Measurements from ENCODE around the gene CPED1.
A peak's percentile ranks its signal among the peaks of the same experiment; 100 is the strongest.
"Not testable (repeated sequence)": the region's sequence is repeated elsewhere in the genome, so short reads cannot be mapped to it uniquely, and the experiment has no call there.

The CPED1 gene

GRCh38 chr7:120996988-120997345, 8.5 kb downstream of the CPED1 start:
- DNase-seq (ENCODE audit: low spot score) = peak; percentile 59

- DNase-seq (ENCODE audit: low spot score) = no peak
Measured at GRCh38 chr7:120997882-120998474, 9.5 kb downstream of the CPED1 start.

- no peak for DNase-seq (ENCODE audit: low spot score)
Measured at GRCh38 chr7:120998520-120998919, 10.0 kb downstream of the CPED1 start.

- no peak for DNase-seq (ENCODE audit: low spot score)
Measured at GRCh38 chr7:120998996-120999565, 10.6 kb downstream of the CPED1 start.

- DNase-seq (ENCODE audit: low spot score) = no peak
Measured at GRCh38 chr7:121000081-121000983, 11.8 kb downstream of the CPED1 start.

- DNase-seq (ENCODE audit: low spot score) = no peak
Measured at GRCh38 chr7:121001234-121001906, 12.9 kb downstream of the CPED1 start.

GRCh38 chr7:121002048-121002756, 13.7 kb downstream of the CPED1 start:
- no peak for DNase-seq (ENCODE audit: low spot score)

GRCh38 chr7:121002757-121003200, 14.3 kb downstream of the CPED1 start:
- no peak for DNase-seq (ENCODE audit: low spot score)

- no peak for DNase-seq (ENCODE audit: low spot score)
Measured at GRCh38 chr7:121003986-121004685, 15.6 kb downstream of the CPED1 start.

- not testable (repeated sequence) for DNase-seq (ENCODE audit: low spot score)
Measured at GRCh38 chr7:121005058-121005457, 16.5 kb downstream of the CPED1 start.

- DNase-seq (ENCODE audit: low spot score) = no peak
Measured at GRCh38 chr7:121005996-121006584, 17.6 kb downstream of the CPED1 start.

- DNase-seq (ENCODE audit: low spot score) = no peak
Measured at GRCh38 chr7:121006711-121007315, 18.3 kb downstream of the CPED1 start.

- DNase-seq (ENCODE audit: low spot score) = no peak
Measured at GRCh38 chr7:121008816-121009215, 20.3 kb downstream of the CPED1 start.

- DNase-seq (ENCODE audit: low spot score) = no peak
Measured at GRCh38 chr7:121011401-121011800, 22.9 kb downstream of the CPED1 start.

- DNase-seq (ENCODE audit: low spot score) = no peak
Measured at GRCh38 chr7:121012170-121012874, 23.8 kb downstream of the CPED1 start.

- DNase-seq (ENCODE audit: low spot score) = no peak
Measured at GRCh38 chr7:121012919-121013318, 24.4 kb downstream of the CPED1 start.

GRCh38 chr7:121015560-121015959, 27.0 kb downstream of the CPED1 start:
- no peak for DNase-seq (ENCODE audit: low spot score)

- no peak for DNase-seq (ENCODE audit: low spot score)
Measured at GRCh38 chr7:121016966-121017365, 28.5 kb downstream of the CPED1 start.

GRCh38 chr7:121017586-121017985, 29.1 kb downstream of the CPED1 start:
- no peak for DNase-seq (ENCODE audit: low spot score)

- DNase-seq (ENCODE audit: low spot score) = no peak
Measured at GRCh38 chr7:121019018-121019417, 30.5 kb downstream of the CPED1 start.
